Measurements from ENCODE around the gene STRIP1.

Gene STRIP1

DNA sequence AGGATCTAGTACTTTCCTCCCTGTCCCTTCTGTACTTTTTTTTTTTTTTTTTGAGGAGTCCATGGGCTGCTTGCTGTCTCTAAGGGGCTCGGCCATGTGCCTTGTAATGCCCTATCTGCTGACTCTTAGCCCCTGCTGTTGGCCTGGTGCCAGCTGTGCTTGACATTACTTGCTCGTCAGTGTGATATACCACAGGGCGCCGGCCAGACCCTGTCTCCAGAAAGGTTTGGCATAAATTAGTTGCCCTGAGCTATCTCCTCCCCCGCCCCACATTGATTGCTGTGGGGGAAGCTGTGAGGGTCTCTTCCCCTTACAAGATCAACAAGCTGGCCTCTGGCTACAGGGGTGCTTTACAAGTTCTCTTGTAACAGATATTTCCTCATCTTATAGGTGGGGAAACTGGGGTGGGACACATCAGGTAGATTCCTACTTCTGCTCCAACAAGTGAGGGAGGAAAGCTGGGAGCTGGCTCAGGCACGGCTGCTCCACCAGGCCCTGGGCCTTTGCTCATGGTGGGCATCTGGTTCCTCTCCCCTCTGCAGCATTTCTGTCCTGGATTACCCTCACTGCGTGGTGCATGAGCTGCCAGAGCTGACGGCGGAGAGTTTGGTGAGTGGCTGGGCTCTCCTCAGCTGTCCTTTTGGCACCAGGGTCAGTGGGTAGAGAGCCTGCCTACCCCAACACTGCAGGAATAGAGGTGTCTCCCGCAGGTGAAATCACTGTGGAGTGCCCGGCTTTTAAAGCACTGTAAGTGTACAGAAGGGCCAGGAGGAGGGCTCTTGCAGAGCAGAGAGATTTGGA is 15.6 kb downstream of the STRIP1 start:
- H3K4me3 ChIP-seq (ENCODE audit: low read depth, low read length) = no peak overlapping the region

DNA sequence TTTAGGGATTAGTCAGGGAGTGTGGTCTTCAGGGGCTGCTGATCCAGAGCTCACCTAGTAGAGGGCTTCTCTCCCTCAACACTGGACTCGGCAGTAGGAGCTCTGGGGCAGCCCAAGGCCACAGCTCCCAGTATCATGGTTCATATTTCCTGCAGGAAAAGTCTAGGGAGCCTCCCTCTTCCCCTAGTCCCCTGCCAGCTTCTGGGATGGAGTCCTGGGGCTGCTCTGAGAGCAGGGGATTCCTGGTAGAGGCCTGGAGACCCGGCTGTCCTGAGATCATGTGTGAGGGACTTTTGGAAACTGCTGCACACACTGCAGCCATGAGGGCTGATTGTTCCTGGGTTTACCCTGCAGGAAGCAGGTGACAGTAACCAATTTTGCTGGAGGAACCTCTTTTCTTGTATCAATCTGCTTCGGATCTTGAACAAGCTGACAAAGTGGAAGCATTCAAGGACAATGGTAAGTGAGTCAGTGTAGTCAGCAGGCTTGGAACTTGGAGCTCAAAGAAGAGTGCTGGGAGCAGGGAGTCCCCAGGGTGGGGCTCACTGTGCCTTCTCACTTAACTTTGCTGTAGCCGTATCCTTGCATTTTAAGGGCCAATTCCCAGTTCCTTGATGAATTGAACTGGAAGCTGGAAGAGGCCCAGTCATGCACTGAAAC is 16.3 kb downstream of the STRIP1 start:
- H3K4me3 ChIP-seq (ENCODE audit: low read depth, low read length) = no peak overlapping the region

GRCh38 chr1:110051262-110051648 is 16.8 kb downstream of the STRIP1 start:
- no peak overlapping the region for H3K4me3 ChIP-seq (ENCODE audit: low read depth, low read length)

DNA sequence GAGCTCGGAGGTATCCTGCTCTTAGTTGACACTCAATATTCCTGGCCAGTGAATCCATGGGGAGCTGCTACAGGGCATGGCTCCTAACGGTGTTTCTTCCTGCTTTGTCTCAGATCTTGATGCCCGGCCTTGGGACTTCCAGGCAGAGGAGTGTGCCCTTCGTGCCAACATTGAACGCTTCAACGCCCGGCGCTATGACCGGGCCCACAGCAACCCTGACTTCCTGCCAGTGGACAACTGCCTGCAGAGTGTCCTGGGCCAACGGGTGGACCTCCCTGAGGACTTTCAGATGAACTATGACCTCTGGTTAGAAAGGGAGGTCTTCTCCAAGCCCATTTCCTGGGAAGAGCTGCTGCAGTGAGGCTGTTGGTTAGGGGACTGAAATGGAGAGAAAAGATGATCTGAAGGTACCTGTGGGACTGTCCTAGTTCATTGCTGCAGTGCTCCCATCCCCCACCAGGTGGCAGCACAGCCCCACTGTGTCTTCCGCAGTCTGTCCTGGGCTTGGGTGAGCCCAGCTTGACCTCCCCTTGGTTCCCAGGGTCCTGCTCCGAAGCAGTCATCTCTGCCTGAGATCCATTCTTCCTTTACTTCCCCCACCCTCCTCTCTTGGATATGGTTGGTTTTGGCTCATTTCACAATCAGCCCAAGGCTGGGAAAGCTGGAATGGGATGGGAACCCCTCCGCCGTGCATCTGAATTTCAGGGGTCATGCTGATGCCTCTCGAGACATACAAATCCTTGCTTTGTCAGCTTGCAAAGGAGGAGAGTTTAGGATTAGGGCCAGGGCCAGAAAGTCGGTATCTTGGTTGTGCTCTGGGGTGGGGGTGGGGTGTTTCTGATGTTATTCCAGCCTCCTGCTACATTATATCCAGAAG is 19.4 kb downstream of the STRIP1 start:
- H3K4me3 ChIP-seq (ENCODE audit: low read depth, low read length) = no peak overlapping the region

GRCh38 chr1:110055493-110056284 is 21.3 kb downstream of the STRIP1 start:
- no peak overlapping the region for H3K4me3 ChIP-seq (ENCODE audit: low read depth, low read length)

DNA sequence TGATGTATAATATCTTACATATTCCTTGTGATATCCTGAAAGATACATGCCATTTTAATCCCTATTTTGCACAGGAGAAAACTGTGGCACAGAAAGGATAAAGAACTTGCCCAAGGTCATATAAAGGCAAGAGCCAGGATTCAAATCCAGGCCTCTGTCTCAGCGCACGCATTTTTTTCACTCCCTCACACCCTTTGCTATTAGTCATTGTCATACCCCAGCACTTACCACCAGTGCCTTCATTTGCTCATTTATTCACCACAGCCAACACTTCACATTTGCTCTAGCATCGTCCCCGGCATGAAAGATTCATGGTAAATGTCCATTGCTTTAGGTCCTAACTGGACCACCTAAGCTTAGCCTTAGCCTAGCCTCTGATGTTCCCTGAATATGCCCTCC is 21.9 kb downstream of the STRIP1 start:
- no peak overlapping the region for H3K4me3 ChIP-seq (ENCODE audit: low read depth, low read length)

DNA sequence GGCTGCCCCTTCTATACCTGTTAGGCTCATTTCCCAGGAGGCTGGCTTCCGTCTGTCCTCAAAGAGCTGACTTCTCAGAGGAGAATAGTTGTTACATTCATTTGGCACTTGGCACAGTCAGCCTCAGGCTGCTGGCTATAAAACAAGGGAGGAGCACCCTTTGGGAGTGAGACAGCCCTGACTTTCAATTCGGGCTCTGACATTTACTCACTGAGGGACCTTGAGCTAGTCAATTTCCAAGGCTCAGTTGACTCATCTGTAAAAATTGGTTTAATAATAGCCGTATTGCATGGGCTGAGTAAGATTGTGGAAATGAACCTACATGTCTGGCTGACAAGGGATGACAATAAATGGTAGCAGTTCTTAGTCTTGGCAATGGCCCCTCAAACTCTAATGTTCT is 22.4 kb downstream of the STRIP1 start:
- no peak overlapping the region for H3K4me3 ChIP-seq (ENCODE audit: low read depth, low read length)

DNA sequence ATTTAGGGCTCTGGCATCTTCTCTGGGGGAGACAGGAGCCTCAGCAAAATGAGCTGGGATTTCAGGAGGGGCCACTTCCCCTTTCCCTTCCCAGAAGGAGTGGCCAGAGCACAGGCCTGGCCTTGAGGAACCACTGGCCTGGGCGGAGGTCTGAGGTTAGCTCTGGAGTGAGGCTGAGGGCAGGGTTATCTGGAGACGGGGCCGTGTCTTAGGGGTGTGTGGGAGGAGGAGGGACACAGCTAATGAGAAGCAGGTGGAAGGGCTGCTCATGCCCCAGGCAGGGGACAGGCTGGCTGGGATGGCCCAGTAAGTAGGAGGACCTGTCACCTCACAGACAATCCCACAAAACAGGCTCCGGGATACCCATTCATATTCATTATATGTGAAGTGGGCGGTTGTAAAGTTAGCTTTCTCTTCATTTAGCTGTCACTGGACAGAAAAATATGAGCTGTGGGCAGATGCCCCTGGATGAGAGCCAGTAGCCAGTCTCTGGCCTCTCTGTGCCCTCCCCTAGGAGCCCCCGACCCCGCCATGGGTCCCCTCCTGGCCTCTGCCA is 23.6 kb downstream of the STRIP1 start:
- no peak overlapping the region for H3K4me3 ChIP-seq (ENCODE audit: low read depth, low read length)

DNA sequence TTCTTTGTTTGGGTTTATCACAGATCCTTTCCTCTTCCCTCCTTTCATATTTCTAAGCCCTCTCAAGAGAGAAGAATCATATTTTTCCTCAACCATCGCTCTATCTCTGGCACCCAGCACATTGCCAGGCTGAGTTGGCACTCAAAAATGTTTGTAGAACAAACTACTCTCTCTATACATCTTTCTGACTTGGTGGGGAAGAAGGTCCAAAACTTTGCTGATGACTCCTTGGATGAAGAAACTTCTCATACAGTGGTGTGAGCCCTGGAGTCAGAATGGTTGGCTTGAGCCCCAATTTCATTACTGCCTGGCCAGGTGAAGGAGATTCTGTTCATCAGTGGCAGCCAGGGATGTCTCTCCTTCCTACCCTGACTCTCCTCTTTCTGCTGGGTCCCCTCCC is 24.2 kb downstream of the STRIP1 start:
- no peak overlapping the region for H3K4me3 ChIP-seq (ENCODE audit: low read depth, low read length)

GRCh38 chr1:110059133-110059863 is 24.9 kb downstream of the STRIP1 start:
- H3K4me3 ChIP-seq (ENCODE audit: low read depth, low read length) = no peak overlapping the region

DNA sequence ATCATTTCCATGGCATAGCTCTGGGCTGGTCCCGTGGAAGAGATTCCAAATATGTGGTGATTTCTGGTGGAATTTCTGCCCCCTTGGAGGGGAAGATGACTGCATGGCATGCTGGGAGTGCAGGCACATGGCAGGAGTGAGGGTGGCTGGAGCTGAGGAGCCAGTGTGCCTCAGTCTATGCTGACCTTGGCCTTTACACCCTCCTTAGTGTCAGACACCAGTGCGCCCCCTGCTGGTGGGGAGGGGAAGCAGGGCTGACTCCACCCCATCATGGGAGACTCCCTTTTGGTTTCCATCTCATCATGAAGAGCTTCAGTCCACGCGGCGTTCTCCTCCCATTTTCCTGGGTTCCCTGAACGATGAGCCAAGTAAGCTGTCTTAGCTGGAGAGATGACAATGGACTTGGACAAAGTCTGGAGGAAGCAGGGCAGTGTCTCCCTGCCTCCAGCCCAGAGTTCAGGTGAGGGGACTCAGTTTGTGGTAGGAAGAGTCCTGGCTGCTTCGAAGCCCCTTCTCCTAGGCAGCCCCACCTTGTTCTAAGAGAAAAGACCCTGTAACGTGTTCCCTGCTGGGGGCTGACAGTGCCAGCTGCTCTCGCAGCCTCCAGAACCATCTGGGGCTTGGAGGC is 25.7 kb downstream of the STRIP1 start:
- no peak overlapping the region for H3K4me3 ChIP-seq (ENCODE audit: low read depth, low read length)

GRCh38 chr1:110060662-110061060 is 26.2 kb downstream of the STRIP1 start:
- no peak overlapping the region for H3K4me3 ChIP-seq (ENCODE audit: low read depth, low read length)

- H3K4me3 ChIP-seq (ENCODE audit: low read depth, low read length) = no peak overlapping the region
These were observed 26.9 kb downstream of the STRIP1 start for GRCh38 chr1:110061341-110061740.

DNA sequence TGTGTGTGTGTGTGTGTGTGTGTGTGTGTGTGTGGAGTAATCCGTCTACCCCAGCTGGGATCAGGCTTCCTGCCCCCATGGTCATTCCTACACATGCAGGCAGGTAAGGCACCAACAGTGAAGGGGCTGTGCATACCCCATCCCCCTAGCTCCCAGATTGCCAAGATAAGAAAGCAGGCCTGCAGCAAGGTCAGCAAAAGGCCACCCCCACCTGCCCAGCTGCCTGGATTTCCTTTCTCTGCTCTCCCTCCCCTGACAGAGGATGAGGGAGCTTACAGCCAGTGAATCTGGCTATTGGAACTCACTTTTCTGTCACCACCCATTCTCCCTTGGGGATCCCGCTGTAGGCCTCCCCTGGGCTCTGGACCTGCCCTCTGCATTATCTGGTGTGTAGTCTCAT is 28.2 kb downstream of the STRIP1 start:
- H3K4me3 ChIP-seq (ENCODE audit: low read depth, low read length) = no peak overlapping the region

DNA sequence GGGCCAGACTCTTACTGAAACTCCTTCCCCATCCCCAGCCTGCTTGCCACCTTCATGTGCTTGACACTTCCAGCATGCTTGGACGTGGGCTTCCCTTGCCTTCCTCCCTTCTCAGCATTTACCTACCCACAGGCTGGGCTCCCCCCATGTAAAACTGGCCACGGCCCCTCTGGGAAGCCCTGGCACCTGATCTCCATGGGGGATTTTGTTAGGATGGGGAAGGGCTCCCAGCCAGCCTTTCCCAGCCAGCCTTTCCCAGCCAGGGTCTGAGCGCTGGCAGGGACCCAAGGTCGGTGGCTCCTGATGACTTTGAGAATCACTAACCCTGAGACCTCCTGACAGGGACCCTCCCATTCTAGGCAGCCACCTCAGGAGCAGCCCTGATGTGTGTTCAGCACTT is 29.4 kb downstream of the STRIP1 start:
- no peak overlapping the region for H3K4me3 ChIP-seq (ENCODE audit: low read depth, low read length)

DNA sequence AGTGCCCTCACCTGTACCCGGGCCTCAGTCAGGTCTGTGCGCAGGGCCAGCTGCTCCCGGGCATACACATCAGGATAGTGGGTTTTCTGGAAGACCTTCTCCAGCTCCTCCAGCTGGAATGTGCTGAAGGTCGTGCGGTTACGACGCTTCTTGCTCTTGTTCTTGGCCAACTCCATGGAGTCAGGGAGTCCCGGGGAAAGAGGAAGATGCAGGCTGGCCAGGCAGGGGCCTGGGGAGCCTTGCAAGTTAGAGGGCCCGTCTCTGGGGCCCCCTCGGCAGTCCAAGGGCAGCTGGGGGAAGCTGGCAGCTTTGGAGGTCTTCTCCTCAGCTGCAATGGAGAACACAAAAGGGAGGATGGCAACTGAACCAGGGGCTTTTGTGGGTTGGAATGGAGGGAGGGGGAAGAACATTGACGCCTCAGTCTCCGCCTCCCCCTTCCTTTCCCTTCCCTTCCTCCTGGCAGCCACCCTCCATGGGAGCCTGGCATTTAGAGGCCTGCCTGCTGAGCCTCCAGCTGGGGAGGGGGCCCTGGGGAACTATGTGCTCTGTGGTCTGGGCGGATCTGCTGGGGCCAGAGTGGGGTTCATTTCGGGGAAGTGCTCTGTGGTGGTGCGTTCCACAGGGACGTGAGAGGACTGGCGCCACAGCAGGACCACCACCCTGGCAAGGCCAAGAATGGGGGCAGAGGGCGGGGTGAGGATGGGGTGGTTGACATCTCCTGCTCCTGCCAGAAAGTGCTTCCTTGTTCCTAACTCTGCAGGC is 30.3 kb downstream of the STRIP1 start:
- no peak overlapping the region for H3K4me3 ChIP-seq (ENCODE audit: low read depth, low read length)

- H3K4me3 ChIP-seq (ENCODE audit: low read depth, low read length) = no peak overlapping the region
These were observed 31.4 kb downstream of the STRIP1 start for GRCh38 chr1:110065841-110066240.

- no peak overlapping the region for H3K4me3 ChIP-seq (ENCODE audit: low read depth, low read length)
These were observed 33.1 kb downstream of the STRIP1 start for GRCh38 chr1:110067479-110067892.
